Purkinje cell (primary cell): Measurements from ENCODE around the gene GPC5. TPM values are rescaled to one million over a fixed set of nuclear protein-coding genes. Genes with fewer than 3 reads are reported as not detected.

Source experiments
- polyA plus RNA-seq: library from polyadenylated mRNA; unstranded; fragments of >200 nt; fragmentation: Nextera tagmentation; gene quantifications from 2 replicates; pipeline ENCODE4 v1.2.1, GENCODE V29; 2014

The GPC5 gene
- 3.8 and 11.9 TPM in 2 replicates for polyA plus RNA-seq

DNA sequence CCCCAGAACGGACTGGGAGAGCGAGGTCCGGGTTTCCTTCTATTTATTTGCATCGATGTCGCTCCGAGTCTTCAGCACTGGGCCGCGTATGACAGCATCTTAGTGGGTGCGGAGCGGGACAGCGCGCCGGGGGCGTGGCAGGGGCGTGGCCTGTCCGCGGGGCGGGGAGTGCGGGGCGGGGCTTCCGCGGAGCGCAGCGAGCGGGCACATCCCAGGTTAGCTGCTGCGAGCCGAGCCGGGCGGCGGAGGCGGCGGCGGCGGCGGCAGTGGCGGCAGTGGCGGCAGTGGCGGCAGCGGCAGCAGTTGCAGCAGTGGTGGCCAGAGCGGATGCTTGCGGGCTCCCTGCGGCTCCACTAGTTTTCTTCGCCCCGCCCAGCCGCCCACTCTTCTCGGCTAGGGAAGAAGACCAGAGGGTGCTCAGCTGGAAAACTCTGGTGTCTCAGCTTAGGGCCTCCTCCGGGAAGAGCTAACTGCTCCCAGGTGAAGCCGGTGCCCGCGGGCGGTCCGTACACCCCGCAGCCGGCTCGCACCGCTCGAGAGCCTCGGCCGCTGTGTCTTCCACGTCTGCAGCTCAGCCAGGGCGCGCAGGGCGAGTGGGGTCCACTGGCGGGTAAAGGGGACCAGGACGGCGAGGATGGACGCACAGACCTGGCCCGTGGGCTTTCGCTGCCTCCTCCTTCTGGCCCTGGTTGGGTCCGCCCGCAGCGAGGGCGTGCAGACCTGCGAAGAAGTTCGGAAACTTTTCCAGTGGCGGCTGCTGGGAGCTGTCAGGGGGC is at the start of gene GPC5:
TSS of gene GPC5 (plus strand) at position 209 of the 776 bp plus-strand sequence.

Other genes starting within 250 kb of the GPC5 start
- gene MIR17HG, start 50.9 kb upstream of the GPC5 start, polyA plus RNA-seq: 0.63 TPM in 1 of 2 replicates, not detected in the other